BE2C (cell line): ENCODE measurements around the gene ERC1.

Source experiments
- DNase-seq: peaks from one replicate; pipeline ENCODE4 v3.0.0-alpha.2; 2020
- H3K27me3 ChIP-seq: fragments of 250-450 bp; sonication (Bioruptor Pico); 2 replicates; pipeline ENCODE4 v1.5.1; 2020; ENCODE audit warnings: mild to moderate bottlenecking
- H3K36me3 ChIP-seq: fragments of 250-450 bp; sonication (Bioruptor Pico); 2 replicates; pipeline ENCODE4 v1.5.1; 2020; ENCODE audit warnings: mild to moderate bottlenecking
- H3K4me1 ChIP-seq: fragments of 250-450 bp; sonication (Bioruptor Pico); 2 replicates; pipeline ENCODE4 v1.5.1; 2020
- H3K4me3 ChIP-seq: 2 replicates; pipeline ENCODE4 v1.5.1; 2011; ENCODE audit warnings: low read depth, low read length
- H3K9me3 ChIP-seq: fragments of 250-450 bp; sonication (Bioruptor Pico); 2 replicates; pipeline ENCODE4 v1.5.1; 2020
- TF ChIP-seq, protein P1 (sequence below): IDR thresholded peaks from 2 replicates; pipeline ENCODE4 v1.5.1; 2012; ENCODE audit warnings: mild to moderate bottlenecking, low read depth, low read length

The ERC1 gene

DNA sequence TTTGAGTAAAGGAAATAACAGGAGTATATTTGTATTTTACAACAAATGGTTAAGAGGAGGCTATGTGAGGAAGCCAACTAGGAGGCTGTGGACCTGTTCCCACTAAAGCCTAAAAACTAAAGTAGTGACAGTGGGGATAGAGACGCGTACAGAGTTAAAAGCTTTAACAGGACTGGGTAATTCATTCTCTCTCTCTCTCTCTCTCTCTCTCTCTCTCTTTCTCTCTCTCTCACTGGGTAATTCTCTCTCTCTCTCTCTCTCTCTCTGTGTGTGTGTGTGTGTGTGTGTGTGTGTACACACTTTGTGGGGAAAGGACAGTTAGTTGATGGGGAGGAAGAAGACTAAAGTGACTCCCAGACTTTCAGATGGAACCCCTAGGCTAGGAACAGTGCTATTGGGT lies 16.3 kb downstream of the ERC1 start:
- Histone ChIP-seq H3K36me3 (no peaks in the 10 kb centered on the region), H3K4me1 (no peaks in the 10 kb centered on the region), H3K4me3 (no peak overlapping the region), H3K9me3 (no peaks in the 10 kb centered on the region), H3K27me3 (no peaks in the 10 kb centered on the region)
- TF ChIP-seq, protein P1, sequence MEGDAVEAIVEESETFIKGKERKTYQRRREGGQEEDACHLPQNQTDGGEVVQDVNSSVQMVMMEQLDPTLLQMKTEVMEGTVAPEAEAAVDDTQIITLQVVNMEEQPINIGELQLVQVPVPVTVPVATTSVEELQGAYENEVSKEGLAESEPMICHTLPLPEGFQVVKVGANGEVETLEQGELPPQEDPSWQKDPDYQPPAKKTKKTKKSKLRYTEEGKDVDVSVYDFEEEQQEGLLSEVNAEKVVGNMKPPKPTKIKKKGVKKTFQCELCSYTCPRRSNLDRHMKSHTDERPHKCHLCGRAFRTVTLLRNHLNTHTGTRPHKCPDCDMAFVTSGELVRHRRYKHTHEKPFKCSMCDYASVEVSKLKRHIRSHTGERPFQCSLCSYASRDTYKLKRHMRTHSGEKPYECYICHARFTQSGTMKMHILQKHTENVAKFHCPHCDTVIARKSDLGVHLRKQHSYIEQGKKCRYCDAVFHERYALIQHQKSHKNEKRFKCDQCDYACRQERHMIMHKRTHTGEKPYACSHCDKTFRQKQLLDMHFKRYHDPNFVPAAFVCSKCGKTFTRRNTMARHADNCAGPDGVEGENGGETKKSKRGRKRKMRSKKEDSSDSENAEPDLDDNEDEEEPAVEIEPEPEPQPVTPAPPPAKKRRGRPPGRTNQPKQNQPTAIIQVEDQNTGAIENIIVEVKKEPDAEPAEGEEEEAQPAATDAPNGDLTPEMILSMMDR: no peak
- DNase-seq: no peak

DNA sequence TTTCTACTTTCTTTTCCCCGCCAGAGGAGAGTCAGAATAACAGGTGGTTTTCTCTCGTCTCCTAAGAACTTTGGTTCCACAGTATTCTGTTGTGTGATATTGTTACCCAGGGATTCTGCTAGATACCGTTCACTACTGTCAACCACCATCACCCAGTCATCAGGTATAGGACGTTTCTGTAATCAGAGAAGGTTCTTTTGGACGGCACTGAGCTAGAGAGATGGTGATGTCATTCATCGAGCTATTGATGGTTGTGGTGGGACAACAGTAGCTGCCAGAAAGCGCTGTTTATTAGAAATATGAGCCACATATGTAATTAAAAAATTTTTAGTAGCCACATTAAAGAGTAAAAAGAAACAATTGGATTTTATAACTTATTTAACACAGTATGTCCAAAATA lies 17.0 kb downstream of the ERC1 start:
- no peaks in the 10 kb centered on the region for H3K27me3 ChIP-seq
- no peaks in the 10 kb centered on the region for H3K9me3 ChIP-seq
- no peak for DNase-seq
- H3K4me1 ChIP-seq: no peaks in the 10 kb centered on the region
- TF ChIP-seq, protein P1: no peak
- H3K4me3 ChIP-seq: no peak overlapping the region
- H3K36me3 ChIP-seq: no peaks in the 10 kb centered on the region

GRCh38 chr12:1011091-1011490 lies 20.1 kb downstream of the ERC1 start:
- no peaks in the 10 kb centered on the region for H3K4me1 ChIP-seq
- no peaks in the 10 kb centered on the region for H3K9me3 ChIP-seq
- no peak for DNase-seq
- TF ChIP-seq, protein P1: no peak
- H3K27me3 ChIP-seq: no peaks in the 10 kb centered on the region
- H3K4me3 ChIP-seq: no peak overlapping the region
- no peaks in the 10 kb centered on the region for H3K36me3 ChIP-seq

GRCh38 chr12:1013618-1014489 lies 22.8 kb downstream of the ERC1 start:
- no peak overlapping the region for H3K4me3 ChIP-seq

DNA sequence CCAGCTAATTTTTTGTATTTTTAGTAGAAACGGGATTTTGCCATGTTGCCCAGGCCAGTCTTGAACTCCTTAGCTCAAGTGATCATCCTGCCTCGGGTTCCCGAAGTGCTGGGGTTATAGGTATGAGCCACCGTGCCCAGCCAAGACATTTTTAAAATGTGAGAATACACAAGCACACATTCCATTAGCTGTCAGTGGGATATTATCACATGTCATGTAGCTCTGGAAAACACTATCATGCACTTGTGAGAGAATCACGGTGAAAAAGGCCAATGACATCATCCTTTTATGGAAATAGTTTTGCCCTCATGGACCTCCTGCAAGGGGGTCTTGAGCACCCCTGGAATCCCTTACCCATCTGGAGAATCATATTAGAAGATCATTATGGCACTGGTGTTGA lies 28.3 kb downstream of the ERC1 start:
- Histone ChIP-seq H3K4me1 (no peaks in the 10 kb centered on the region), H3K4me3 (no peak overlapping the region), H3K9me3 (no peaks in the 10 kb centered on the region), H3K27me3 (no peaks in the 10 kb centered on the region), H3K36me3 (no peaks in the 10 kb centered on the region; the same call in 1 of the 2 replicates)
- no peak for DNase-seq
- TF ChIP-seq, protein P1: no peak

More at GRCh38 chr12:1013618-1014489, 22.8 kb downstream of the ERC1 start:
- H3K4me1 ChIP-seq: no peaks in the 10 kb centered on the region
- H3K36me3 ChIP-seq: no peaks in the 10 kb centered on the region
- no peaks in the 10 kb centered on the region for H3K9me3 ChIP-seq
- TF ChIP-seq, protein P1: no peak
- no peak for DNase-seq
- H3K27me3 ChIP-seq: no peaks in the 10 kb centered on the region

DNA sequence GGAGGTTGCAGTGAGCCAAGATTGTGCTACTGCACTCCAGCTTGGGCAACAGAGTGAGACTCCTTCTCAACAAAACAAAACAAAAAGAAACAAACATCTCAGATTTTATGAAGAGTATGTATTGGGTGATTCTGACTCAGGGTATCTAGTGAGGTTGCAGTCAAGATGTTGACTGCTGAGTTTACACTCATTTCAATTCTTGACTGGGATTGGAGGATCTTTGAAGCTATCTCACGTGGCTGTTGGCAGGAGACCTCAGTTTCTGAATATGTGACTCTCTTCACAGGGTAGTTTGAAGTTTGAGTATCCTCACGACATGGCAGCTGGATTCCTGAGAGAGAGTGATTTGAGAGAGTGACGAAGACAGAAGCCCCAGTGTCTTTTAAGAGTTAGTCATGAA lies 29.4 kb downstream of the ERC1 start:
- no peaks in the 10 kb centered on the region; the same call in 1 of the 2 replicates for H3K36me3 ChIP-seq
- no peaks in the 10 kb centered on the region for H3K27me3 ChIP-seq
- no peaks in the 10 kb centered on the region for H3K9me3 ChIP-seq
- TF ChIP-seq, protein P1: no peak
- no peak overlapping the region for H3K4me3 ChIP-seq
- no peak for DNase-seq
- no peaks in the 10 kb centered on the region for H3K4me1 ChIP-seq
